ENCODE results near the gene HOXC6.

GRCh38 chr12:54047160-54047963 is 19.1 kb downstream of the HOXC6 start:
- TF ChIP-seq CTCF (IDR thresholded peaks at IDR 0.05) = no peak
- no peak for TF ChIP-seq POLR2A (IDR thresholded peaks at IDR 0.05; ENCODE audit: low read depth)
- TF ChIP-seq EP300 (IDR thresholded peaks at IDR 0.05) = no peak

Data from esophagus muscularis mucosa (tissue), 4 donors.